PC-9 (cell line): ENCODE measurements around the gene PROK1.

Experiments used
- CTCF ChIP-seq: fragments of 200-600 bp; sonication (generic); conservative IDR thresholded peaks from 2 replicates; pipeline ENCODE4 v1.6.1; 2017; ENCODE audit warnings: mixed run types, antibody characterized with exemption, mild to moderate bottlenecking, moderate library complexity
- EZH2 ChIP-seq: fragments of 200-600 bp; sonication (generic); IDR thresholded peaks from 2 replicates; pipeline ENCODE4 v1.8.0; 2017; ENCODE audit warnings: antibody characterized with exemption, low read depth

DNA sequence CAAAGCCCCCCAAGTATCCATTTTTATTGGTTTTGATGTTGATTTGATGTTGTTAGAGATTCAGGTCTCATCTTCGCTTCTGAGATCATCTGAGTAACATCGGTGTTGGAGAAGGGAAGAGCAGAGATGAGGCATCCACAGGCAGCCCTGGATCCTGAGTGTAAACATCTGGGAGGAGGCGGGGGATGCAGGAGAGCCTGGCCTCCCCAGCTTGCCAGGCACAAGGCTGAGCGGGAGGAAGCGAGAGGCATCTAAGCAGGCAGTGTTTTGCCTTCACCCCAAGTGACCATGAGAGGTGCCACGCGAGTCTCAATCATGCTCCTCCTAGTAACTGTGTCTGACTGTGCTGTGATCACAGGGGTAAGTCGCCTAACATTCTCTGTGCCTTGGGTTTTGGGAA, at the start of gene PROK1:
- TF ChIP-seq CTCF: no peak
- TF ChIP-seq EZH2: no peak
